GM21381 (cell line): ENCODE data around the gene MGLL.

Experiments
- ATAC-seq: cut with Tn5 transposase; IDR thresholded peaks from one replicate; pipeline ENCODE4 v1.9.1; 2021; ENCODE audit warnings: mild to moderate bottlenecking, moderate library complexity; ENCODE audit not compliant: unreplicated experiment

MGLL gene

DNA sequence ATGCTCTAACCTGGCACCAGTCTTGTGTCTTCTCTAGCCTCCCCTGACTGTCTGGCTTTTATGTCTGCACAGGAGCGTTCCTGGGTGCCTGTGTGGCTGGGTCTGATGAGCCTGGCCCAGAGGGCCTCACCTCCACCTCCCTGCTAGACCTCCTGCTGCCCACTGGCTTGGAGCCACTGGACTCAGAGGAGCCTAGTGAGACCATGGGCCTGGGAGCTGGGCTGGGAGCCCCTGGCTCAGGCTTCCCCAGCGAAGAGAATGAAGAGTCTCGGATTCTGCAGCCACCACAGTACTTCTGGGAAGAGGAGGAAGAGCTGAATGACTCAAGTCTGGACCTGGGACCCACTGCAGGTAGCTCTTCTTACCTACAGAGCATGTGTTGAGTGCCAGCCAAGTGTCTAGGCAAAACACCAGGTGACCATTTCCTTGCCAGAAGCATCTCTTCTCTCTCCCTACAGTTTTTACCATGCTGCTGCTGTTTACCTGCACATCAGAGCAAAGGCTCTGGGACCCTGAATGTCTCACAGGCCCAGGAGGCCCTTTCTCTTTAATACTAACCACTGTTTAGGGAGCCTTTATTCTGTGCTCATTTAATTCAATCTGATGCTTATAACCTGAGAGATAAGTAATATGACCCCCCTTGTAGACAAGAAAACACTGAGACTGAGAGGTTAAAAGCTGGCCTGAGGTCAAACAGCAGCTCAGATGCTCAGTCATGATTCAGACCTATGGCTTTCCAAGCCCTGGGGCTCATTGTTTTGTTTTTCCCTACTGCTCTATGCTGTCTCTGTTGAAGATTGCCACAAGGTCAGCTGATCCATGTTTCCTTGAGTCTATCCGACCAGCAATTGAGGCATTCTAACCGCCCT lies 182.9 kb downstream of the MGLL start:
- no peak for ATAC-seq
